WTC11 (cell line): Measurements from ENCODE around the gene LRIG1. TPM values are rescaled to one million over a fixed set of nuclear protein-coding genes. Genes with fewer than 3 reads are reported as not detected.

Source experiments
- ATAC-seq: fragments of 200-7000 bp; cut with Tn5 transposase; 2 replicates; pipeline ENCODE4 v1.10.0; 2021; ENCODE audit warnings: mild to moderate bottlenecking, moderate library complexity
- CTCF ChIA-PET: fragments of 300-600 bp; sonication (Branson Sonifier 250); formaldehyde crosslinking; loops from one replicate; lab custom pipeline; 2021; ENCODE audit warnings: antibody characterized with exemption; lab: Charles Lee
- POLR2A ChIA-PET: fragments of 350-600 bp; sonication (Branson Sonifier 250); formaldehyde crosslinking; loops from one replicate; lab custom pipeline; 2021; ENCODE audit warnings: antibody characterized with exemption; lab: Charles Lee
- DNase-seq: peaks from one replicate; pipeline ENCODE4 v3.0.0; 2021; ENCODE audit warnings: low spot score
- H3K27ac Mint-ChIP-seq: 2 replicates; pipeline ENCODE4 v1.8.0; 2021; ENCODE audit warnings: mixed read lengths
- H3K27me3 Mint-ChIP-seq: 2 replicates; pipeline ENCODE4 v1.8.0; 2021; ENCODE audit warnings: low read depth, mild to moderate bottlenecking, moderate library complexity, mixed read lengths
- H3K36me3 Mint-ChIP-seq: 2 replicates; pipeline ENCODE4 v1.8.0; 2021; ENCODE audit warnings: mixed read lengths
- H3K4me1 Mint-ChIP-seq: 2 replicates; pipeline ENCODE4 v1.8.0; 2022; ENCODE audit warnings: mixed read lengths
- H3K4me3 Mint-ChIP-seq: 2 replicates; pipeline ENCODE4 v1.8.0; 2021; ENCODE audit warnings: mild to moderate bottlenecking, moderate library complexity, mixed read lengths
- H3K9me3 Mint-ChIP-seq: 2 replicates; pipeline ENCODE4 v1.8.0; 2021; ENCODE audit warnings: mixed read lengths
- CBFB ChIP-seq: sonication (generic); formaldehyde crosslinking; IDR thresholded peaks from 2 replicates; pipeline ENCODE4 v1.8.1; 2022; ENCODE audit warnings: mild to moderate bottlenecking, low read depth, missing genetic modification reagents
- CREB1 ChIP-seq: sonication (generic); formaldehyde crosslinking; IDR thresholded peaks from 2 replicates; pipeline ENCODE4 v1.8.0; 2023; ENCODE audit warnings: mild to moderate bottlenecking, missing genetic modification reagents
- E2F5 ChIP-seq: sonication (generic); formaldehyde crosslinking; IDR thresholded peaks from 2 replicates; pipeline ENCODE4 v1.8.1; 2022; ENCODE audit warnings: mild to moderate bottlenecking, moderate library complexity, missing genetic modification reagents
- FOXP4 ChIP-seq: sonication (generic); formaldehyde crosslinking; IDR thresholded peaks from 2 replicates; pipeline ENCODE4 v1.8.0; 2022; ENCODE audit warnings: mild to moderate bottlenecking, missing genetic modification reagents
- GTF2I ChIP-seq: fragments of 250-450 bp; sonication (Bioruptor Pico); conservative IDR thresholded peaks from 2 replicates; pipeline ENCODE4 v1.4.0; 2021; ENCODE audit warnings: mild to moderate bottlenecking
- IRF1 ChIP-seq: sonication (generic); formaldehyde crosslinking; IDR thresholded peaks from 2 replicates; pipeline ENCODE4 v1.8.0; 2023; ENCODE audit warnings: missing genetic modification reagents
- JUN ChIP-seq: sonication (generic); formaldehyde crosslinking; IDR thresholded peaks from 2 replicates; pipeline ENCODE4 v1.8.0; 2023; ENCODE audit warnings: mild to moderate bottlenecking, missing genetic modification reagents
- NFE2L1 ChIP-seq: sonication (generic); formaldehyde crosslinking; IDR thresholded peaks from 2 replicates; pipeline ENCODE4 v1.8.1; 2023; ENCODE audit warnings: missing genetic modification reagents
- PRDM15 ChIP-seq: sonication (generic); formaldehyde crosslinking; IDR thresholded peaks from 2 replicates; pipeline ENCODE4 v1.8.0; 2022; ENCODE audit warnings: missing genetic modification reagents
- PRRX2 ChIP-seq: fragments of 250-450 bp; sonication (Bioruptor Pico); IDR thresholded peaks from 2 replicates; pipeline ENCODE4 v1.8.0; 2021; ENCODE audit warnings: mild to moderate bottlenecking
- TEAD4 ChIP-seq: sonication (generic); formaldehyde crosslinking; IDR thresholded peaks from 2 replicates; pipeline ENCODE4 v1.8.0; 2022; ENCODE audit warnings: mild to moderate bottlenecking, missing genetic modification reagents
- TP53 ChIP-seq: sonication (generic); formaldehyde crosslinking; IDR thresholded peaks from 2 replicates; pipeline ENCODE4 v1.8.1; 2023; ENCODE audit warnings: mild to moderate bottlenecking, missing genetic modification reagents
- USF2 ChIP-seq: sonication (generic); formaldehyde crosslinking; IDR thresholded peaks from 2 replicates; pipeline ENCODE4 v1.8.1; 2023; ENCODE audit warnings: mild to moderate bottlenecking, missing genetic modification reagents, moderate library complexity
- ZNF281 ChIP-seq: sonication (generic); formaldehyde crosslinking; IDR thresholded peaks from 2 replicates; pipeline ENCODE4 v1.8.0; 2023; ENCODE audit warnings: mild to moderate bottlenecking, missing genetic modification reagents
- ZNF416 ChIP-seq: fragments of 250-450 bp; sonication (Bioruptor Pico); IDR thresholded peaks from 2 replicates; pipeline ENCODE4 v1.9.0; 2021; ENCODE audit warnings: mild to moderate bottlenecking, inconsistent platforms
- ZNF532 ChIP-seq: fragments of 250-450 bp; sonication (Bioruptor Pico); IDR thresholded peaks from 2 replicates; pipeline ENCODE4 v1.9.0; 2021; ENCODE audit warnings: mild to moderate bottlenecking, borderline replicate concordance
- ZNF671 ChIP-seq: fragments of 250-450 bp; sonication (Bioruptor Pico); IDR thresholded peaks from 2 replicates; pipeline ENCODE4 v1.8.0; 2021; ENCODE audit warnings: mild to moderate bottlenecking
- total RNA-seq: library from RNA; stranded (reverse); gene quantifications from 3 replicates; pipeline ENCODE4 v1.2.3, GENCODE V29; 2021

The LRIG1 gene
- total RNA-seq, 1 experiment from 2014 or later = 105 TPM

- peaks cover 87% of the 10 kb centered on the region for H3K4me1 Mint-ChIP-seq
- peak overlapping the region; percentile 99 for H3K27ac Mint-ChIP-seq
- POLR2A ChIA-PET = interaction anchor here (0.6 kb wide), 2 partner anchors 9 to 52 kb away, joined by 3 read pairs; no protein-coding TSS in a partner anchor
- no peaks in the 10 kb centered on the region for H3K9me3 Mint-ChIP-seq
- no peak for ATAC-seq
- CTCF ChIA-PET = interaction anchor here (1.0 to 2.2 kb wide), 6 partner anchors 13 to 241 kb away, joined by 3 to 7 read pairs (median 5); no protein-coding TSS in a partner anchor
- H3K36me3 Mint-ChIP-seq = peaks cover 3% of the 10 kb centered on the region
- no peak for DNase-seq
- peak overlapping the region; percentile 95 for H3K4me3 Mint-ChIP-seq
- TF ChIP-seq NFE2L1 = no peak
- TF ChIP-seq CBFB (CRISPR knock-in tag) = no peak
- TF ChIP-seq CREB1 (CRISPR knock-in tag) = no peak
- TF ChIP-seq USF2 (CRISPR knock-in tag) = no peak
- TF ChIP-seq ZNF281 = no peak
- TF ChIP-seq ZNF532 = no peak
- no peak for TF ChIP-seq TEAD4 (CRISPR knock-in tag)
- no peak for TF ChIP-seq IRF1
- TF ChIP-seq JUN (CRISPR knock-in tag) = no peak
- TF ChIP-seq TP53 (CRISPR knock-in tag) = no peak
- no peak for TF ChIP-seq ZNF416 (CRISPR knock-in tag)
- TF ChIP-seq E2F5 = no peak
- TF ChIP-seq GTF2I (CRISPR knock-in tag) = no peak
- no peak for TF ChIP-seq ZNF671 (CRISPR knock-in tag)
- TF ChIP-seq PRDM15 (CRISPR knock-in tag) = no peak
- no peak for TF ChIP-seq PRRX2
- no peak; the same call in 1 of the 2 replicates for TF ChIP-seq FOXP4 (CRISPR knock-in tag)
- H3K27me3 Mint-ChIP-seq = no peaks in the 10 kb centered on the region
Measured at GRCh38 chr3:66494959-66495667, 5.7 kb downstream of the LRIG1 start.
